ENCODE results near the gene GLS2.

GLS2 gene

DNA sequence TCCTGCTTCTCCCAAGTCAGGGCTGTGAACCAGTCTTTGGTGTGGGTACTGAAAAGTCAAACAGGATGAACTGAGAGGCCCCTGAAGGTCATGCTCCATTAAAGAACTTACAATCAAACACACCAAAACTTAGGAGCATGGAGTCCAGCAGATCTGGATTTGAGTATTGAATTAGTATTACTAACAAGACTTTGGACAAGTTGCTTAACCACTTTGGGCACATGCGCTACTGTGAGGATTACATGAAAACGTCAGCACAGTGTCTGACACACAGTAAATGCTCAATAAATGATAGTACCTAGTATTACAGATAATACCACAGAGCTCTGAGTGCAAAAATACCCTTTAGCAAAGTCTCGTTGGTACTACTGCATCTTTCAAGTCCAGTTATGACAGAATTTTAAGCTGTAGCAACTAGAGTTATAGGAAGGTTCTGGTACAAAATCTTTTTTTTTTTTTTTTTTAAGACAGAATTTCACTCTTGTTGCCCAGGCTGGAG, 62.0 kb downstream of the GLS2 start:
- Histone ChIP-seq H3K9me3 (ENCODE audit: insufficient read depth, low read length) (no peaks in the 10 kb centered on the region), H3K27me3 (ENCODE audit: low read depth, low read length) (no peaks in the 10 kb centered on the region), H3K79me2 (ENCODE audit: low read length) (no peaks in the 10 kb centered on the region), H4K20me1 (ENCODE audit: insufficient read depth, low read length) (no peaks in the 10 kb centered on the region), H3K4me1 (ENCODE audit: low read length) (no peaks in the 10 kb centered on the region), H3K9ac (ENCODE audit: low read length) (no peak overlapping the region), H2AFZ (ENCODE audit: low read depth, low read length) (no peak overlapping the region), H3K4me3 (ENCODE audit: low read length) (no peak overlapping the region), H3K27ac (ENCODE audit: low read length) (no peak overlapping the region), H3K36me3 (replicated peaks; ENCODE audit: low read depth, low read length) (peaks cover 54% of the 10 kb centered on the region), H3K4me2 (ENCODE audit: low read length) (no peak overlapping the region)
- TF ChIP-seq EZH2phosphoT487 (IDR thresholded peaks at IDR 0.05; ENCODE audit: low read depth): no peak
- TF ChIP-seq, protein P1, sequence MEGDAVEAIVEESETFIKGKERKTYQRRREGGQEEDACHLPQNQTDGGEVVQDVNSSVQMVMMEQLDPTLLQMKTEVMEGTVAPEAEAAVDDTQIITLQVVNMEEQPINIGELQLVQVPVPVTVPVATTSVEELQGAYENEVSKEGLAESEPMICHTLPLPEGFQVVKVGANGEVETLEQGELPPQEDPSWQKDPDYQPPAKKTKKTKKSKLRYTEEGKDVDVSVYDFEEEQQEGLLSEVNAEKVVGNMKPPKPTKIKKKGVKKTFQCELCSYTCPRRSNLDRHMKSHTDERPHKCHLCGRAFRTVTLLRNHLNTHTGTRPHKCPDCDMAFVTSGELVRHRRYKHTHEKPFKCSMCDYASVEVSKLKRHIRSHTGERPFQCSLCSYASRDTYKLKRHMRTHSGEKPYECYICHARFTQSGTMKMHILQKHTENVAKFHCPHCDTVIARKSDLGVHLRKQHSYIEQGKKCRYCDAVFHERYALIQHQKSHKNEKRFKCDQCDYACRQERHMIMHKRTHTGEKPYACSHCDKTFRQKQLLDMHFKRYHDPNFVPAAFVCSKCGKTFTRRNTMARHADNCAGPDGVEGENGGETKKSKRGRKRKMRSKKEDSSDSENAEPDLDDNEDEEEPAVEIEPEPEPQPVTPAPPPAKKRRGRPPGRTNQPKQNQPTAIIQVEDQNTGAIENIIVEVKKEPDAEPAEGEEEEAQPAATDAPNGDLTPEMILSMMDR (IDR thresholded peaks at IDR 0.05; ENCODE audit: low read depth, low read length): no peak

DNA sequence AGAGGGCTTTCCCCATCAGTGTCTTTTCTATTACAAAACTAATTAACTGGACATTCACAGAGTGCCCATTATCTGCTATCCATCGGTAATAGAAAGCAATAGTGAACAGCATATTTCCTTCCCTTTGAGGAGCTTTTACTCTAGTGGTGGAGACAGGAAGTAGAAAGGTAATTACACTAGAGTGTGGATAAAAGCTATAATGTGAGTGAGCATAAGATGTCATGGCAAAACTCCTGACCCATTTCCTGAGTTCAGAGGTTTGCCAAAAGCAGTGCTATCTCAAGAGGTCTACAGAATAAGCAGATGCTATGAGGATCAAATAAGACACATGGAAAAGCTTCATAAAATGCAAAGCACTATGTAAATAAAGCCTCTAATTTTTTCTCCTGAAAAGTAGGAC, 62.8 kb downstream of the GLS2 start:
- Histone ChIP-seq H3K4me3 (ENCODE audit: low read length) (no peak overlapping the region), H3K4me1 (ENCODE audit: low read length) (no peaks in the 10 kb centered on the region), H3K4me2 (ENCODE audit: low read length) (no peak overlapping the region), H3K36me3 (replicated peaks; ENCODE audit: low read depth, low read length) (peaks cover 58% of the 10 kb centered on the region), H3K27ac (ENCODE audit: low read length) (no peak overlapping the region), H3K27me3 (ENCODE audit: low read depth, low read length) (no peaks in the 10 kb centered on the region), H3K79me2 (ENCODE audit: low read length) (no peaks in the 10 kb centered on the region), H4K20me1 (ENCODE audit: insufficient read depth, low read length) (no peaks in the 10 kb centered on the region), H2AFZ (ENCODE audit: low read depth, low read length) (no peak overlapping the region), H3K9me3 (ENCODE audit: insufficient read depth, low read length) (no peaks in the 10 kb centered on the region), H3K9ac (ENCODE audit: low read length) (no peak overlapping the region)
- no peak for TF ChIP-seq EZH2phosphoT487 (IDR thresholded peaks at IDR 0.05; ENCODE audit: low read depth)
- TF ChIP-seq, protein P1 (IDR thresholded peaks at IDR 0.05; ENCODE audit: low read depth, low read length): no peak

All from OCI-LY3 (cell line).